OCI-LY3 (cell line): Measurements from ENCODE around the gene RMI2.

Experiments
- H2AFZ ChIP-seq: fragments of 200-600, 300-600 bp; shearing (Covaris generic); 2 replicates; pipeline ENCODE4 v1.6.0; 2014; ENCODE audit warnings: antibody characterized with exemption, low read depth, low read length
- H3K27ac ChIP-seq: fragments of 200-600, 300-600 bp; sonication (generic); 2 replicates; pipeline ENCODE4 v1.5.1; 2014; ENCODE audit warnings: mild to moderate bottlenecking, low read length, moderate library complexity, mixed read lengths
- H3K27me3 ChIP-seq: fragments of 200-600, 300-600 bp; sonication (generic); 2 replicates; pipeline ENCODE4 v1.6.1; 2014; ENCODE audit warnings: low read depth, low read length, mixed read lengths
- H3K36me3 ChIP-seq: fragments of 200-600, 300-600 bp; sonication (generic); replicated peaks from 2 replicates; pipeline ENCODE3; 2014; ENCODE audit warnings: low read depth, low read length, mixed read lengths
- H3K4me1 ChIP-seq: fragments of 300-600, 200-600 bp; sonication (generic); 2 replicates; pipeline ENCODE4 v1.6.1; 2014; ENCODE audit warnings: low read length, mixed read lengths
- H3K4me2 ChIP-seq: fragments of 200-600, 300-600 bp; sonication (generic); 2 replicates; pipeline ENCODE4 v1.6.1; 2014; ENCODE audit warnings: low read length, mixed read lengths
- H3K4me3 ChIP-seq: fragments of 300-600, 200-600 bp; sonication (generic); 2 replicates; pipeline ENCODE4 v1.5.1; 2014; ENCODE audit warnings: antibody characterized with exemption, mild to moderate bottlenecking, low read length, moderate library complexity
- H3K79me2 ChIP-seq: fragments of 300-600, 200-600 bp; shearing (Covaris generic); 2 replicates; pipeline ENCODE4 v1.6.1; 2014; ENCODE audit warnings: mild to moderate bottlenecking, low read length, mixed read lengths
- H3K9ac ChIP-seq: fragments of 300-600, 200-600 bp; shearing (Covaris generic); 2 replicates; pipeline ENCODE4 v1.6.0; 2014; ENCODE audit warnings: mild to moderate bottlenecking, low read length, moderate library complexity
- H3K9me3 ChIP-seq: fragments of 200-600, 300-600 bp; shearing (Covaris generic); 2 replicates; pipeline ENCODE4 v1.6.1; 2014; ENCODE audit warnings: low read length, mixed read lengths; ENCODE audit not compliant: insufficient read depth
- H4K20me1 ChIP-seq: fragments of 200-600, 300-600 bp; sonication (generic); 2 replicates; pipeline ENCODE4 v1.6.1; 2016; ENCODE audit warnings: low read length, mixed read lengths; ENCODE audit not compliant: insufficient read depth
- CTCF ChIP-seq: fragments of 200-600, 300-600 bp; sonication (generic); IDR thresholded peaks from 2 replicates; pipeline ENCODE4 v1.5.1; 2014; ENCODE audit warnings: antibody characterized with exemption, low read length, low read depth
- EZH2phosphoT487 ChIP-seq: fragments of 200-600 bp; shearing (Covaris generic); IDR thresholded peaks from 2 replicates; pipeline ENCODE4 v1.6.1; 2018; ENCODE audit warnings: antibody characterized with exemption, mixed run types, low read depth

The RMI2 gene

GRCh38 chr16:11300560-11300892 lies 44.7 kb upstream of the RMI2 start:
- H3K36me3 ChIP-seq = no peaks in the 10 kb centered on the region
- H3K9ac ChIP-seq = no peak overlapping the region
- no peak overlapping the region for H3K27ac ChIP-seq
- H3K9me3 ChIP-seq = no peaks in the 10 kb centered on the region
- H3K4me1 ChIP-seq = peaks cover 40% of the 10 kb centered on the region
- no peak overlapping the region for H2AFZ ChIP-seq
- H3K27me3 ChIP-seq = no peaks in the 10 kb centered on the region
- no peak overlapping the region for H3K4me2 ChIP-seq
- no peaks in the 10 kb centered on the region for H4K20me1 ChIP-seq
- no peak for TF ChIP-seq CTCF
- no peaks in the 10 kb centered on the region for H3K79me2 ChIP-seq
- no peak overlapping the region for H3K4me3 ChIP-seq

GRCh38 chr16:11301645-11302501 lies 43.4 kb upstream of the RMI2 start:
- Histone ChIP-seq H3K4me2 (no peak overlapping the region), H3K79me2 (no peaks in the 10 kb centered on the region), H3K27ac (no peak overlapping the region), H3K4me1 (peaks cover 30% of the 10 kb centered on the region), H4K20me1 (no peaks in the 10 kb centered on the region), H3K9me3 (no peaks in the 10 kb centered on the region), H3K9ac (no peak overlapping the region), H2AFZ (no peak overlapping the region), H3K36me3 (no peaks in the 10 kb centered on the region), H3K4me3 (no peak overlapping the region), H3K27me3 (no peaks in the 10 kb centered on the region)
- TF ChIP-seq CTCF (no peak), EZH2phosphoT487 (no peak)

- no peaks in the 10 kb centered on the region for H3K27me3 ChIP-seq
- TF ChIP-seq CTCF (no peak), EZH2phosphoT487 (no peak)
- no peaks in the 10 kb centered on the region for H3K79me2 ChIP-seq
- no peak overlapping the region for H3K9ac ChIP-seq
- no peaks in the 10 kb centered on the region for H3K9me3 ChIP-seq
- no peak overlapping the region for H3K4me2 ChIP-seq
- no peaks in the 10 kb centered on the region for H4K20me1 ChIP-seq
- no peak overlapping the region for H3K27ac ChIP-seq
- no peaks in the 10 kb centered on the region for H3K36me3 ChIP-seq
- H3K4me1 ChIP-seq = peaks cover 20% of the 10 kb centered on the region
- H3K4me3 ChIP-seq = no peak overlapping the region
- H2AFZ ChIP-seq = no peak overlapping the region
Measured at GRCh38 chr16:11302977-11303376, 42.3 kb upstream of the RMI2 start.

GRCh38 chr16:11303405-11304138 lies 41.7 kb upstream of the RMI2 start:
- H2AFZ ChIP-seq = no peak overlapping the region
- peaks cover 18% of the 10 kb centered on the region for H3K4me1 ChIP-seq
- H4K20me1 ChIP-seq = no peaks in the 10 kb centered on the region
- no peaks in the 10 kb centered on the region for H3K36me3 ChIP-seq
- H3K9ac ChIP-seq = no peak overlapping the region
- H3K4me3 ChIP-seq = no peak overlapping the region
- H3K9me3 ChIP-seq = no peaks in the 10 kb centered on the region
- H3K79me2 ChIP-seq = no peaks in the 10 kb centered on the region
- no peak for TF ChIP-seq EZH2phosphoT487
- no peak for TF ChIP-seq CTCF
- no peak overlapping the region for H3K27ac ChIP-seq
- H3K27me3 ChIP-seq = no peaks in the 10 kb centered on the region
- H3K4me2 ChIP-seq = no peak overlapping the region
